HG02885 (cell line): ENCODE results near the gene SMARCD2.
"Not testable (repeated sequence)": the region's sequence is repeated elsewhere in the genome, so short reads cannot be mapped to it uniquely, and the experiment has no call there.

Source experiments
- ATAC-seq: cut with Tn5 transposase; IDR thresholded peaks from one replicate; pipeline ENCODE4 v1.9.1; 2021; ENCODE audit warnings: mild to moderate bottlenecking; ENCODE audit not compliant: unreplicated experiment, poor library complexity

SMARCD2 gene

GRCh38 chr17:63817736-63818385 lies 24.6 kb downstream of the SMARCD2 start:
- ATAC-seq = no peak

GRCh38 chr17:63816669-63817068 lies 25.8 kb downstream of the SMARCD2 start:
- ATAC-seq = no peak

- ATAC-seq = no peak
Observed at GRCh38 chr17:63816123-63816522, 26.4 kb downstream of the SMARCD2 start.

GRCh38 chr17:63809970-63810369 lies 32.5 kb downstream of the SMARCD2 start:
- ATAC-seq = no peak

GRCh38 chr17:63805591-63805990 lies 36.9 kb downstream of the SMARCD2 start:
- no peak for ATAC-seq

GRCh38 chr17:63804328-63804727 lies 38.2 kb downstream of the SMARCD2 start:
- no peak for ATAC-seq

- ATAC-seq = no peak
Observed at GRCh38 chr17:63800783-63801182, 41.7 kb downstream of the SMARCD2 start.

- ATAC-seq = no peak
Observed at GRCh38 chr17:63798572-63799106, 43.8 kb downstream of the SMARCD2 start.

GRCh38 chr17:63796375-63796774 lies 46.1 kb downstream of the SMARCD2 start:
- not testable (repeated sequence) for ATAC-seq

- ATAC-seq = no peak
Observed at GRCh38 chr17:63792055-63792729, 50.3 kb downstream of the SMARCD2 start.

GRCh38 chr17:63790057-63790456 lies 52.4 kb downstream of the SMARCD2 start:
- no peak for ATAC-seq

- no peak for ATAC-seq
Observed at GRCh38 chr17:63786971-63787711, 55.3 kb downstream of the SMARCD2 start.

- no peak for ATAC-seq
Observed at GRCh38 chr17:63786117-63786516, 56.4 kb downstream of the SMARCD2 start.

- no peak for ATAC-seq
Observed at GRCh38 chr17:63785556-63785955, 56.9 kb downstream of the SMARCD2 start.

GRCh38 chr17:63783522-63783921 lies 59.0 kb downstream of the SMARCD2 start:
- no peak for ATAC-seq
